ENCODE data around the gene ZNF778. TPM values are rescaled to one million over a fixed set of nuclear protein-coding genes. Genes with fewer than 3 reads are reported as not detected.

The ZNF778 gene
- total RNA-seq, 1 experiment from 2014 or later, result 16.4 TPM

DNA sequence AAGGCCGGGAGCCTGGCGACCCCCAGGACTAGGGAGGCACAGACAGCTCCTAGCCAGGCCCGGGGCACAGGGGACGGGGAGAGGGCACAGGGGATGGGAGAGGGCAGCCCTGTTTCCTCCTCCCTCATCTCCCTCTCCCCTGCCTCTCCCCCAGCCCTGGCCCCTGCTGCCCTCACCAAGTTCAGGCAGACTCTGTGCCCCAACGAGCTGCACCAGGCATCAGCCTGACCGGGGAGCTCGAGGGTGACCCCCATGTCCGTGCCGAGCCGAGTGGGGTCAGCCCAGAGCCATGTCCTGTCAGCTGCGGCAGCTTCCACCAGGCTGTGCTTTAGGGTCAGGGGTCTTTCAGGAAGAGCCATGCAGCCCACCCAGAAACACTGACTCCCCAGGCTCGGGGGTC lies 40.0 kb upstream of the ZNF778 start:
- Histone ChIP-seq H3K27me3 (ENCODE audit: insufficient read depth, low read length) (no peaks in the 10 kb centered on the region), H3K23ac (ENCODE audit: insufficient read length, low read depth, low read length) (no peak overlapping the region), H3K18ac (ENCODE audit: insufficient read length, low read depth, low read length) (no peak overlapping the region), H4K20me1 (ENCODE audit: control insufficient read depth, insufficient read depth, insufficient read length) (no peaks in the 10 kb centered on the region), H4K8ac (replicated peaks; ENCODE audit: insufficient read length, low read depth, low read length) (no peak overlapping the region), H3K56ac (ENCODE audit: insufficient read length, low read depth, low read length) (no peak overlapping the region), H3K9me3 (ENCODE audit: control insufficient read depth, low read depth, low read length) (no peaks in the 10 kb centered on the region), H3K4ac (ENCODE audit: low read depth, low read length) (no peak overlapping the region), H2BK5ac (ENCODE audit: insufficient read length, low read length) (no peak overlapping the region), H2BK15ac (ENCODE audit: low read depth, low read length) (no peak overlapping the region), H3K27ac (ENCODE audit: insufficient read length, low read depth, low read length) (no peak overlapping the region), H3K4me1 (ENCODE audit: insufficient read depth, low read length) (no peaks in the 10 kb centered on the region), H3K79me2 (ENCODE audit: insufficient read depth, low read length) (no peaks in the 10 kb centered on the region), H3K14ac (ENCODE audit: insufficient read depth, low read length) (no peak overlapping the region), H3K4me2 (ENCODE audit: insufficient read depth, insufficient read length, low read length) (no peak overlapping the region), H3K9ac (ENCODE audit: extremely low read depth, insufficient read length, low read length) (no peak overlapping the region), H2BK120ac (ENCODE audit: low read depth, low read length, poor library complexity, severe bottlenecking) (no peak overlapping the region), H2AFZ (ENCODE audit: low read length) (no peak overlapping the region), H2BK20ac (ENCODE audit: low read depth, low read length, poor library complexity, severe bottlenecking) (no peak overlapping the region), H3K23me2 (ENCODE audit: insufficient read length, low read depth, low read length, poor library complexity, severe bottlenecking) (no peaks in the 10 kb centered on the region), H3K79me1 (ENCODE audit: insufficient read depth, low read depth, low read length, poor library complexity, severe bottlenecking) (no peaks in the 10 kb centered on the region), H2AK5ac (ENCODE audit: insufficient read length, low read length) (no peak overlapping the region), H4K5ac (ENCODE audit: insufficient read length, low read depth, low read length) (no peak overlapping the region), H4K91ac (ENCODE audit: insufficient read length, low read depth, low read length) (no peak overlapping the region), H2BK12ac (ENCODE audit: insufficient read length, low read depth, low read length) (no peak overlapping the region), H3T11ph (ENCODE audit: low read length) (no peak overlapping the region)
- Mint-ChIP-seq H3K36me3 (ENCODE audit: insufficient read depth in 1 of 3, low read depth in 3 of 3) (no peaks in the 10 kb centered on the region), H3K27me3 (ENCODE audit: low read depth) (peaks cover 11% of the 10 kb centered on the region), H3K4me1 (peaks cover 7 to 16% of the 10 kb centered on the region in 2 experiments; a peak in 3 of 4 replicates), H3K4me3 (no peak overlapping the region), H3K9me3 (no peaks in the 10 kb centered on the region; a peak in 1 of 5 replicates), H3K27ac (no peak overlapping the region)
- DNase-seq, result no peak
- TF ChIP-seq, protein P1, sequence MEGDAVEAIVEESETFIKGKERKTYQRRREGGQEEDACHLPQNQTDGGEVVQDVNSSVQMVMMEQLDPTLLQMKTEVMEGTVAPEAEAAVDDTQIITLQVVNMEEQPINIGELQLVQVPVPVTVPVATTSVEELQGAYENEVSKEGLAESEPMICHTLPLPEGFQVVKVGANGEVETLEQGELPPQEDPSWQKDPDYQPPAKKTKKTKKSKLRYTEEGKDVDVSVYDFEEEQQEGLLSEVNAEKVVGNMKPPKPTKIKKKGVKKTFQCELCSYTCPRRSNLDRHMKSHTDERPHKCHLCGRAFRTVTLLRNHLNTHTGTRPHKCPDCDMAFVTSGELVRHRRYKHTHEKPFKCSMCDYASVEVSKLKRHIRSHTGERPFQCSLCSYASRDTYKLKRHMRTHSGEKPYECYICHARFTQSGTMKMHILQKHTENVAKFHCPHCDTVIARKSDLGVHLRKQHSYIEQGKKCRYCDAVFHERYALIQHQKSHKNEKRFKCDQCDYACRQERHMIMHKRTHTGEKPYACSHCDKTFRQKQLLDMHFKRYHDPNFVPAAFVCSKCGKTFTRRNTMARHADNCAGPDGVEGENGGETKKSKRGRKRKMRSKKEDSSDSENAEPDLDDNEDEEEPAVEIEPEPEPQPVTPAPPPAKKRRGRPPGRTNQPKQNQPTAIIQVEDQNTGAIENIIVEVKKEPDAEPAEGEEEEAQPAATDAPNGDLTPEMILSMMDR (conservative IDR thresholded peaks at IDR 0.05), result no peak
- WGBS (ENCODE audit: extremely low coverage, insufficient read length, low lambda C conversion rate), result no CpG with 5 or more reads among the region's 12 CpGs
